Activated CD4-positive, alpha-beta T cell treated with anti-CD3 and anti-CD28 coated beads for 24 hours (primary cell): Measurements from ENCODE around the gene CLCN6.

Experiments
- DNase-seq, 2 donors: peaks; one replicate each; pipeline ENCODE4 v3.0.0-alpha.2; 2020; ENCODE audit warnings: low read depth in 2 of 2

CLCN6 gene, protein sequence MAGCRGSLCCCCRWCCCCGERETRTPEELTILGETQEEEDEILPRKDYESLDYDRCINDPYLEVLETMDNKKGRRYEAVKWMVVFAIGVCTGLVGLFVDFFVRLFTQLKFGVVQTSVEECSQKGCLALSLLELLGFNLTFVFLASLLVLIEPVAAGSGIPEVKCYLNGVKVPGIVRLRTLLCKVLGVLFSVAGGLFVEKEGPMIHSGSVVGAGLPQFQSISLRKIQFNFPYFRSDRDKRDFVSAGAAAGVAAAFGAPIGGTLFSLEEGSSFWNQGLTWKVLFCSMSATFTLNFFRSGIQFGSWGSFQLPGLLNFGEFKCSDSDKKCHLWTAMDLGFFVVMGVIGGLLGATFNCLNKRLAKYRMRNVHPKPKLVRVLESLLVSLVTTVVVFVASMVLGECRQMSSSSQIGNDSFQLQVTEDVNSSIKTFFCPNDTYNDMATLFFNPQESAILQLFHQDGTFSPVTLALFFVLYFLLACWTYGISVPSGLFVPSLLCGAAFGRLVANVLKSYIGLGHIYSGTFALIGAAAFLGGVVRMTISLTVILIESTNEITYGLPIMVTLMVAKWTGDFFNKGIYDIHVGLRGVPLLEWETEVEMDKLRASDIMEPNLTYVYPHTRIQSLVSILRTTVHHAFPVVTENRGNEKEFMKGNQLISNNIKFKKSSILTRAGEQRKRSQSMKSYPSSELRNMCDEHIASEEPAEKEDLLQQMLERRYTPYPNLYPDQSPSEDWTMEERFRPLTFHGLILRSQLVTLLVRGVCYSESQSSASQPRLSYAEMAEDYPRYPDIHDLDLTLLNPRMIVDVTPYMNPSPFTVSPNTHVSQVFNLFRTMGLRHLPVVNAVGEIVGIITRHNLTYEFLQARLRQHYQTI

DNA sequence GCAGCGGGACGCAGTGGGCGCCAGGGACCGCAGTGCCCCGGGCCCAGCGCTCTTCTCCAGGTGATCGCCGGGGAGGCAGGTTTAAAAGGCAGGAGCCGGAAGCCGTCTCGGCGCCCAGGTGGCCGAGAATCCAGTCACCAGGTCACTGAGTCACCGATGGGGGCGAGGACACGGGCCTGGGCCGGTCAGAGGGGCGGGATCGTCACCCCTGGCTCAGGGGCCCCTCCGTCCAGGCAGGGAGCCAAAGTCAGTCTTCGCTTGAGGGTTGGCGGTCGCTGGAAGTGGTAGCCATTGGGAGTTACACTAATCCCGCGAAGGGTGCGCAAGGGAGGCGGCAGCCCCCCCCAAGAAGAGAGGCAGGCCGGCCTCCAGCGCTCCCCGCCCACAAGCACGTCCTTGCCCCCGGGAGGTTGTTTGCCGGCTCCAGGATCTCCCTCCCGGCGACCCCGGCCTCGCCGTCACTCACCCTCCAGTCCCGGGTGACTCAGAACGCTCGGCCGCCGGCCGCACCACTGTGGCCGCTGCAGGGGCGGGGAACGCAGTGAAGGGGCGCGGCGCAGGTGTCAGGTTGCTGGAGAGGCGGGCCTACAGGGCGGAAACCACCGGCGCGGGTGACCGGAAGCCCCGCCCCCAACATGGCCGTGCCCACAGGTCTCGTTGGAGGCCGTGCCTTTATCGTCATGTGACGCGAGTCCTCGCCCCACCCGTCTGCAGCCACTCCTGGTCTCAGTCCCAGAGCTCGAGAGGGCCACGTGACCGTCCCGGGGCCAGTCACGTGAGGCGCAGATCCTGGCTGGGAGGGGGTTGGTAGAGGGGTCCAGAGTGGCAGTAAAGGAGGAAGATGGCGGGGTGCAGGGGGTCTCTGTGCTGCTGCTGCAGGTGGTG is at the start of gene CLCN6, which contains the start of gene MTHFR:
Gene CLCN6 (plus strand): TSS at position 770 of the 885 bp plus-strand sequence. CDS start 72 bp downstream, at position 842.
Gene MTHFR (minus strand): TSS at position 543 of the 885 bp plus-strand sequence. CDS start 2,848 bp downstream, outside the sequence.
- peak; percentile 97 to 98 for DNase-seq

DNA sequence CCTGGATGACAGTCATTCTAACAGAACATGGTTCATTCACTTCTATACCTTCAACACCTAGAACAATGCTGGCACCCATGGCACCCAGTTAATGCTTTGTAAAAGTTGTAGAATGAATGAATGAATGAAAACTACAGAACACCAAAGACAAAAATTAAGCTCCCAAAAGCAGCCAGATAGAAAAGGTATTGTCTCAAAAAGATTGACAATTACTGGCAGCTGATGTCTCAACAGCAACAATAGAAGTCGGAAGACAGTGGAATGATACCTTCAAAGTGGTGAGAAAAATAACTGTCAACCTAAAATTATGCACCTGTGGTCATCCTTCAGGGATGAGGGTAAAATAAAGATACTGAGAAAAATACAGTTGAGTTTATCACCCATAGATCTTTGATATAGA is 48.9 kb upstream of the CLCN6 start:
- no peak for DNase-seq

DNA sequence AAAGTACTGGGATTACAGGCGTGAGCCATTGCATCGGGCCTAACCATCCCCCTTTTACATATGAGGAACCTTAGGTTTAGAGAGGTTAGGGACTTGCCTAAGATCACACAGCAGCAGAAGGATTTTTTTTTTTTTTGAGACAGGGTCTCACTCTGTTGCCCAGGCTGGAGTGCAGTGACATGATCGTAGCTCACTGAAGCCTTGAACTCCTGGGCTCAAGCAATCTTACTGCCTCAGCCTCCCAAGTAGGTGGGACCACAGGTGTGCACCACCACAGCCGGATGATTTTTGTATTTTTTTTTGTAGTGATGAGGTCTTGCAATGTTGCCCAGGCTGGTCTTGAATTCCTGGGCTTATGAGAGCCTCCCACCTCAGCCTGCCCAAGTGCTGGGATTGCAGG is 46.2 kb upstream of the CLCN6 start:
- DNase-seq: no peak

DNA sequence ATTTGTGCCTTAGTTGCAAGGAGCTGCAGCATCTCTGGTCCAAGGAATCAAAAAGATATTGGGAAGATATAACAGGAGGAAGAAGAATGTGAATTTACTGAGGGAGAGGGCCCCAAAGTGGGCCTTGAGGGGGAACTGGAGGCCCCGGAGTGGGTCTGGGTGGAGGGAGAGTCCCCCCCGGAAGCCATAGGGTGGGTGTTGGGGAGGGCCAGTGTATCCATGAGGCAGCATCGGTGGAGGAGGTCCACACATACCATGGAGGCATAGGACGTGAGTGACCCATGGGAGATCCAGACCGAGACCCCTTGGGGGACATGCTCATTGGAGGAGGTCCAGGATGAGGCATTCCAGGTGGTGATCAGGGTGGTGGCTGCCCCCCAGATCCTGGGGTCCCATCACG is 44.7 kb upstream of the CLCN6 start:
- DNase-seq: no peak

DNA sequence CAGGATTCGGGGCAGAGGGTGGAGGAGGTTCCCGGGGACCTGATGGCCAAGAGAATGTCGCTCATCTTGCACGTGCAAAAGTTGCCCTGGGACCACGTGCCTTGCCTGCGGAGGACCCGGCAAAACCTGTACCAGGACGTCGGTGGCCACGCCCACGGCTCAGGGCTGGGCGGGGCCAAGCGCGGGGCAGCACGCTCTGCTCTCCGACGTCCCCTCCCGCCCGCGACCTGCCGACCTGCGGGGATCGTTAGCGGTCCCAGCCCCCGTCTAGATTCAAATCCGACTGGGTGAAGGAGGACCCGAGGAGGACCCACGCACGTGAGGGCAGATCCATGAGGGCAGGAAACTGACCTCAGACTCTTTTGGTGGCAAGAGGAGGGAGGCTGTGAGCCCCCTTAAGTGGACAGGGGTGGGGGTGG is 44.0 kb upstream of the CLCN6 start, which contains the start of gene C1orf167:
Gene C1orf167 (plus strand): TSS at position 206 of the 419 bp plus-strand sequence. CDS start 2,208 bp downstream, outside the sequence.
- peak in 1 of 2 donors; percentile 21 for DNase-seq

DNA sequence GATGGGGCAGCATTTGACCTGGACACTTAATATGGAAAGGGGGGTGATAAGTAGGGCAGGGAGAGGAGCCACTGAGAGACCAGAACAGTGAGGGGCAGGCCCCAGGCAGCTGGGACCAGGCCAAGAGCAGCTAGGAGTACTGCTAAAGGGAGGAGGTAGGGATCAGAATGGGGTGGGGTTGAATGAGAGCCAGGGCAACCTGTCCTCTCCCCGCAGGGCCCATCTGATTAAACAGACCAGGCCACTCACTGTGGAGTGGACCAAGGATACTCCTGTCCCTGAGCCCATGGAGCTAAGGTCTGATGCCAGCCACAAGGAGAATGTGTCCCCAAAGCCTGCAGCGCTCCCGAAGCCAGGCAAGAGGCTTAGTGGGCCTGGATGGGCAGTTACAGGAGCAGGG is 41.9 kb upstream of the CLCN6 start:
- no peak for DNase-seq

DNA sequence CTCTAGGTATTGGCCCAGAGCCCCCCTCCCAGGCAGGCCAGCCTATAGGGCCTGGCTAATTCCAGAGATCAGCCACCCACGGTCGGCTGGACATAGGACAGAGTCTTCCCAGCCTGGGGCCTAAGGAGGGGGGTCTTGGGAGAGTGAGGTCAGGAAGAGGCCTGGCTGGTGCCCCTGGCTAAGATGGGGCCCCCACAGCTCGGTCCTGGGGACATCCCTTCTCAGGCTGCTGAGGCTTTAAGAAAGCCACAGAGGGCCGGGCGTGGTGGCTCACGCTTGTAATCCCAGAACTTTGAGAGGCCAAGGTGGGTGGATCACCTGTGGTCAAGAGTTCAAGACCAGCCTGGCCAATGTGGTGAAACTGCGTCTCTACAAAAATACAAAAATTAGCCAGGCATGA is 41.5 kb upstream of the CLCN6 start:
- no peak for DNase-seq

DNA sequence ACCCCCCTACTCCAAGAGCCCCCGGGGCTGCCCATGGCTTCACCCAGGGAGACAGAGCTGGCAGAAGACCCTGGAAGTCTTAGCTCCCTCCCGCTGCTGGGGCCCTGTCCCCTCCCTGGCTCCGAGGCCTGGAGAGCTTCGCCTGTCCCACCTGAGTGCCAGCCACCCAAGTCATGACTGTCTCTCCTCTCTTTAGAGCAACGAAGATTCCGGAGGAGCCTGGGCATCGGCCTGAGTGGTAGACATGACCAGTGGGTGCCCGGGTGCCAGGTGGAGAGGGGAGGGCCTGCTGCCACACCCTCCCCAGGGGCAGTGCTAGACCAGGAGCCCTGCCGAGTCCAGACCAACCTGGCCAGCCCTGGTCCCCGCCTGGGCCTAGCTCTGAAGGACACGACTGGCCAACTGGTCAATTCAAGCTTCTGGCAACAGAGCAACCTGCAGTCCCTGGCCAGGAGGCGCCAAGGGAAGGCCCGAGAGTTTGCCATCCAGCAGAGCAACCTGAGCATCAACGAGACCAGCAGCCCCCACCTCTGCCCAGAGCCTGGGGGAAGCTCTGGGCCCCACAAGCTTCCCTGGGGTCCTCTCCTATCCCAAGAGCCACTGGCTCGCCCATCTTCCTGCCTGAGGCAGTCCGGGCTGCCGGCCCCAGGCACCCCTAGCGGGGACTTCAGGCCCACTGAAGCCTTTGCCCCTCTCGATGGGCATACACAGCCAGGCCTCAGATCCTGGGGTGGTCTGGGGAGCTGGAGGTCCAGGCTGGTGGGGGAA is 40.1 kb upstream of the CLCN6 start:
- DNase-seq: no peak

DNA sequence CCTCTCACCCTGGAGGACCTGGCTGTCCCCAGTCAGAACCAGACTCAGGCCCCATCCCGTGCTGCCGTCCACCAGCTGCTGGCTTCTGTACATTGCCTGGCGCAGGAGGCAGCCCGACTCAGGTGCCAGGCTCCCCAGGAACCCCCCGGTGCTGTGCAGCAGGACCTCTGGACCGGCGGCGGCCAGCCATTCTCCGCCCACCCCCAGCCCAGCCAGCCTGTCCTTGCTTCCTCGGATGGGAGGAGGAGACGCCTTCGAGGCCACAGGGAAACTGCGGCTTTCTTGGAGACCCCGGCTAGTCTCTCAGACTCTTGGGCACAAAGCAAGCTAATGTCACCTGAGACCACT is 39.6 kb upstream of the CLCN6 start:
- no peak for DNase-seq

DNA sequence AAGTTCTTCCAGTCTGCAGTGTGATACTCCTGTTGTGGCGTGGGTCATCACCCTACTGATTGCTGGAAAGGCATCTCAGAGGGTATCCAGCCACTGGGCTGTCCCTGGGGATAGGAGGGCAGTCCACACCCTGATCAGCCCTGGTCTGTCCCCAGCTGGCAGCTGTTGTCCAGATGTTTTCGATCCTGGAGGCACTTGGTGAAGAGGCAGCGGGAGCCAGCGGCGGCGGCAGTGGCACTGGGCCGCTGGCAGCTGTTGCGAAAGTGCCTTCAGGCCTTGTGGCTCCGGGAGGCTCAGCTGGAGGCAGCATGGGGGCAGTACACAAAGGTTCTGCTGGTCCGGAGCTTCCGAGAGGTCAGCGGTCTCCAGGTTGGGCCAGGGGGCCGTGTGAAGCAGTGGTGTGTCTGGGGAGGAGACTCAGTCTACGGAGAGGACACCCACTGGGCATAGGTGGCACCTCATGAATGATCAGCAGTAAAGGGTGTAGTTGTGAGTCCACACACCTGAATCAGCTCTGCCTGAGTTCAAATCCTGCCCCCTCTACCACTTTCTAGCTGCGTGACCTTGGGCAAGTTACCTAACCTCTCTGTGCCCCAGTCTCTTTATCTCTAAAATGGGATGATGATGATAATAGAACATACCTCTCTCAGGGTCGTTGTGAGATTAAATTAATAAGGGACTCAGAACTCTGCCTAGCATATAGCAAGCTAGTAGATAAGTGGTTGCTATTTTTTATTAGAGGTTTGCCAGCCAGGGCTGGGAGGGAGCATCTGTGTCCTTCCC is 37.9 kb upstream of the CLCN6 start:
- no peak for DNase-seq

DNA sequence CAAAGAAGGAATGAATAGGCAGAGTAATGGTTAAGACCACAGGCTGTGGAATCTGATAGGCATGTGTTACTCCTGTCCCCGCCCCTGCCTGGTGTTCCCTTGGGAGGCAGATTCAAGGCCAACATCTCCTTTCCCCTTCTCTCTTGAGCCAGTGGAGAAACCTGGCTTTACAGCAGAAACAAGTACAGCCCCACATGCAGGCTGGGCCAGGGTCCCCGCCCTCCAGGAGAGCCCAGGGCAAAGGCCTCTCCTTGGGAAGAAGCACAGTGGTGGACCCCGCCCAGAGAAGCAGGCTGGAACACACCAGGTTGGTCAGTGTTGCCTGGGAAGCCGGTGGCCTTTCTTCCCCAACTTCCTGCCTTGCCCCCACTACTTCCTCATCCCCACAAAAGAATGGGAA is 37.2 kb upstream of the CLCN6 start:
- no peak for DNase-seq

DNA sequence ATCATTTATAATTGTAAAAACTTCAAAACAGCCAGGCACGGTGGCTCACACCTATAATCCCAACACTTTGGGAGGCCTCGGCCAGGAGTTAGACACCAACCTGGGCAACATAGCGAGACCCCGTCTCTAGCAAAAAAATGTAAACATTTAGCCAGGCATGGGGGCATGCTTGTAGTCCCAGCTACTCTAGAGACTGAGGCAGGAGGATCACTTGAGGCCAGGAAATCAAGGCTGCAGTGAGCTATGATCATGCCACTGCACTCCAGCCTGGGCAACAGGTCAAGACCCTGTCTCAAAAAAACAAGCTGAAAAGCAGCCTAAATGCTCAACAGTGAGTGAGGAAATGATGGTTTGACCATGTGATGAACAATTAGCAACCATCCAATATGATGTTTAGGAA is 36.7 kb upstream of the CLCN6 start:
- no peak for DNase-seq

DNA sequence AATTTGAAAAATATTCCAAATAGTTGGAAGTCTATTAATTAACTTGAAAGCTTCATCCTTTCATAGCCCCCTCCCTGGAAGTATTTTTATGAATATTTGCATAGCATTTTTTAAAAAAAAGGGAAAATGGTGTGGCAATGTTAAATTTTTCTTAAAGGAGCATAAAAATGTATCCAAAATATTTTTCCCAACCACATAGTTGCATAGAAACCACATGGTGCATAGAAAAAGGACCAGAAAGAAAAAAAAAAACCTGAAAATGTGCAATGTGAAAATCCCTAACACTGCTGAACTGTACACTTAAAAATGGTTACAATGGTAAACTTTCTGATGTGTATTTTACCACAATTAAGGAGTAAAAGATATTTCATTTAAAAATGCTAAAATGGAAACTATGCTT is 36.0 kb upstream of the CLCN6 start:
- DNase-seq: no peak

DNA sequence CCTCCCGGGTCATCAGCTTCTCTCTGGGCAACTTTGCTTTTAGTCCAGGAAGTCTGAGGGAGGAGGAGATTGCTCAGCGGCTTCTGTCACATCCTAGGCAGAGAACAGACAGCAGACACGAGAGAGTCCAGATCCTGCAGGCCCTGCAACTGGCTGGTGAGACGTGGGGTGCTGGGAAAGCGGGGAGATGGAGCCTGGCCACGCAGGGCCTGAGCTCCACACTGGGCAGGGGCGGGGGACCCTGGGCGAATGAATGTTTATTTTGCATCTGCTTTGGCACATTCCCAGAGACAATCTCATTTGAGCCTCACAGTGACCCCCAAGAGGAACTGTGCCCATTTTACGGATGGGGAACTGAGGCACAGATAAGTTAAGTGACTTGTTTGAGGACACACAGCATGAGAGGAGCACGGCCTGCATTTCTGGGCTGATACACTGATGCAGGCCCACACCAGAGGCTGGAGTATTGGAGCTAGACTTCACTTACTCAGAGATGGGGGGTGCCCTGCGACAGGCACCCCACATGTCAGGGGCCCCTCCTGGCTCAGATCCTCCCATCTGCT is 34.4 kb upstream of the CLCN6 start:
- no peak for DNase-seq

DNA sequence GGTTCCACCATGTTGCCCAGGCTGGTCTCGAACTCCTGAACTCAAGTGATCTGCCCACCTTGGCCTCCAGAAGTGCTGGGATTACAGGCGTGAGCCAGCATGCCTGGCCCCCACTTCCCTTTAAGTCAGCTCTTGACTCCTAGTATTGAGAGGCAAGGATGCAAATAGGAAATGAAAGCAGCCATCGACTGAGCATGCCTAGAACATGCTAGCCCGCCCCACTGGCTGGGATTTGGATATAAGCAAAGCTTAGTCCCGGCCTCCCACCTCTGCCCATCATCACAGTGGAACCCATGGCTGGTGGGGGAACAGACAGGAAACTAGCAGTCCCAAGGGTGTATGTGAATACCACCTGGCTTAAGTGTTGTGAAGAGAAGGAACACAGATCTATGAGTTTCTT is 33.5 kb upstream of the CLCN6 start:
- no peak for DNase-seq

DNA sequence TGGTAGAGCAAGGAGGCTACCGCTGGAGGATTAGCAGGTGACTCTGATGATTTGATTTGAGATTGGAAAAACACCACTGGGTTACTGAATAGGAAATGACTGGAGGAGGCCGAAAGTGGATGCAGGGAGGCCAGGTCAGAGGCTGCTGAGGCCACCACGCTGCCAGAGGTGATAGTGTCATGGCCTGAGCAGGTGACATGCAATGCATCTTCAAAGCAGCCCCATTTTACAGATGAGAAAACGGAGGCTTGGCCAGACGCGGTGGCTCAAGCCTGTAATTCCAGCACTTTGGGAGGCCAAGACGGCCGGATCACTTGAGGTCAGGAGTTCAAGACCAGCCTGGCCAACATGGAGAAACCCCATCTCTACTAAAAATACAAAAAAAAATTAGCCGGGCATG is 31.2 kb upstream of the CLCN6 start:
- no peak for DNase-seq

DNA sequence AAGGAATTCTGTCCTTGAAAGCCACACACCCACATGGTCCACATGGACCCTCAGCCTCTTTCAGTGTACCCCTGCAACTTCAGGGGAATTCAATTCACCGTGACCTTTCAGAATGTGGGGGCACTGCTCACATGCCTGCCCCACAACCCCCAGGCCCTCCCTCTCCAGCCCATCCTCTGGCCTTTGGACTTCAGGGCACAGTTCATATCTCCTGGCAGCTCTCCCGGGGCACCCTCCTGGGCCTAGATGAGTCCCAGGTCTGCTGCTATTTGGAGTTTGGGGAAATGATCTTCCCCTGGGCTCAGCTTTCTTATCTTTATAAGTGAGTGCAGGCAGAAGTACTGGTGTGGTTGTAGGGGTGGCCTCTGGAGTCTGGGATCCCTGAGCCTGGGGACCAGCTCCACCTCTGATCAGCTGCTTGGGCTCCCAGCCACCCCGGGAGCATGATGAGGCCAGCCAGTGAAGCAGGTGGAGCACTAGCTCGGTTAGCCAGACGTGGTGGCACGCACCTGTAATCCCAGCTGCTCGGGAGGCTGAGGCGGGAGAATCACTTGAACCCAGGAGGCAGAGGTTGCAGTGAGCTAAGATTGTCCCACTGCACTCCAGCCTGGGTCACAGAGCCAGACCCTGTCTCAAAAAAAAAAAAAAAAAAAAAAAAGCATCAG is 28.2 kb upstream of the CLCN6 start:
- no peak for DNase-seq

DNA sequence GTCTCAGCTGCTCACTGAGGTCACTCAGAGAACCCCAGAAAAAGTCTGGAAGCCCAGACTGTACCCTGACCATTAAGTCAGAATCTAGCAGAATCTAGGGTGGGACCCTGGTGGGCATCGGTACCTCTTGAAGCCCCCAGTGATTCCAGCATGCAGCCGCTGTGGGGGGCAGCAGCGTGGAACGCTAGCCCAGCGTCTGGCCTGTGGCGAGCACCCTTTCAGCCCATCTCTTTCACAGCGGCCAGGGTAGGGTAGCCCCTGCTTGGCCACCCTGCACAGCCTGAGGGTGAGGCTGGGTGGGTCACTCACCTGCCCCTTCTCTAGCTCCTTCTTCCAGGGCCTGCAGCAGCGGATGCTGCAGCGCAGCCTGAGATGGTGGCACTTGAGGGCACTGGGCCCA is 27.7 kb upstream of the CLCN6 start:
- DNase-seq: no peak
